ENCODE results near the gene TERC. TPM values are rescaled to one million over a fixed set of nuclear protein-coding genes. Genes with fewer than 3 reads are reported as not detected.
"Not testable (repeated sequence)": the region's sequence is repeated elsewhere in the genome, so short reads cannot be mapped to it uniquely, and the experiment has no call there.

The TERC gene
- total RNA-seq, 1 donor from 2014 or later: 61.1 TPM

- DNase-seq (ENCODE audit: low spot score in 2 of 2): peak; percentile 25 to 39
- no peak for FAIRE-seq
Observed at GRCh38 chr3:169772305-169772896, 7.5 kb upstream of the TERC start.

- peak; percentile 77 for FAIRE-seq
- peak; percentile 22 to 51 for DNase-seq (ENCODE audit: low spot score in 2 of 2)
Observed at GRCh38 chr3:169771497-169772304, 6.8 kb upstream of the TERC start.

- DNase-seq (ENCODE audit: low spot score in 2 of 2) (peak; percentile 44 to 54), FAIRE-seq (no peak)
Observed at GRCh38 chr3:169769287-169770181, 4.7 kb upstream of the TERC start, which contains the start of gene ACTRT3. Gene ACTRT3, minus strand, starts transcription at chr3:169769561. Its CDS starts 41 bp downstream, at chr3:169769520.

GRCh38 chr3:169764312-169764881 lies 463 bp downstream of the TERC start:
- DNase-seq (ENCODE audit: low spot score in 2 of 2) (peak; percentile 48 to 49), FAIRE-seq (no peak)

- no peak for FAIRE-seq
- DNase-seq (ENCODE audit: low spot score in 2 of 2): no peak
Observed at GRCh38 chr3:169760479-169760878, 4.4 kb downstream of the TERC start.

GRCh38 chr3:169759256-169759655 lies 5.6 kb downstream of the TERC start:
- DNase-seq (ENCODE audit: low spot score in 2 of 2) (no peak), FAIRE-seq (no peak)

GRCh38 chr3:169758359-169758994 lies 6.4 kb downstream of the TERC start:
- no peak for FAIRE-seq
- no peak for DNase-seq (ENCODE audit: low spot score in 2 of 2)

GRCh38 chr3:169755488-169755887 lies 9.4 kb downstream of the TERC start:
- FAIRE-seq (no peak), DNase-seq (ENCODE audit: low spot score in 2 of 2) (no peak)

- FAIRE-seq: no peak
- DNase-seq (ENCODE audit: low spot score in 2 of 2): no peak
Observed at GRCh38 chr3:169754711-169755110, 10.1 kb downstream of the TERC start.

- FAIRE-seq (no peak), DNase-seq (ENCODE audit: low spot score in 2 of 2) (no peak)
Observed at GRCh38 chr3:169751875-169752274, 13.0 kb downstream of the TERC start.

GRCh38 chr3:169750665-169751064 lies 14.2 kb downstream of the TERC start:
- DNase-seq (ENCODE audit: low spot score in 2 of 2): no peak
- no peak for FAIRE-seq

- DNase-seq (ENCODE audit: low spot score in 2 of 2): no peak
- FAIRE-seq: no peak
Observed at GRCh38 chr3:169748670-169749069, 16.2 kb downstream of the TERC start.

GRCh38 chr3:169746924-169747323 lies 17.9 kb downstream of the TERC start:
- FAIRE-seq: no peak
- no peak for DNase-seq (ENCODE audit: low spot score in 2 of 2)

GRCh38 chr3:169744366-169745054 lies 20.4 kb downstream of the TERC start:
- DNase-seq (ENCODE audit: low spot score in 2 of 2) (peak in 1 of 2 donors; percentile 22), FAIRE-seq (no peak)

- FAIRE-seq (no peak), DNase-seq (ENCODE audit: low spot score in 2 of 2) (no peak)
Observed at GRCh38 chr3:169739067-169739466, 25.8 kb downstream of the TERC start.

GRCh38 chr3:169731857-169732256 lies 33.0 kb downstream of the TERC start:
- DNase-seq (ENCODE audit: low spot score in 2 of 2); FAIRE-seq: not testable (repeated sequence)

- FAIRE-seq (no peak), DNase-seq (ENCODE audit: low spot score in 2 of 2) (no peak)
Observed at GRCh38 chr3:169722724-169723123, 42.1 kb downstream of the TERC start.

- DNase-seq (ENCODE audit: low spot score in 2 of 2); FAIRE-seq: not testable (repeated sequence)
Observed at GRCh38 chr3:169718415-169718814, 46.4 kb downstream of the TERC start.

Measured in frontal cortex (tissue), 4 donors.